Fibroblast of lung (primary cell): Measurements from ENCODE around the gene SPOCK1.

Source experiments
- EZH2 ChIP-seq: IDR thresholded peaks from 2 replicates; pipeline ENCODE4 v1.5.1; 2012; ENCODE audit warnings: low read length, control low read depth, mild to moderate bottlenecking; ENCODE audit errors: missing control alignments
- TF ChIP-seq, protein P1 (sequence below), 2 donors: IDR thresholded peaks in 1 of 2; conservative IDR thresholded peaks in 1 of 2; 1 replicate in 1 of 2; 2 replicates in 1 of 2; pipeline ENCODE4 v1.5.1; 2011 to 2012; ENCODE audit warnings: low read length in 2 of 2, control low read depth in 1 of 2, inconsistent platforms in 1 of 2, low read depth in 1 of 2, mild to moderate bottlenecking in 1 of 2

DNA sequence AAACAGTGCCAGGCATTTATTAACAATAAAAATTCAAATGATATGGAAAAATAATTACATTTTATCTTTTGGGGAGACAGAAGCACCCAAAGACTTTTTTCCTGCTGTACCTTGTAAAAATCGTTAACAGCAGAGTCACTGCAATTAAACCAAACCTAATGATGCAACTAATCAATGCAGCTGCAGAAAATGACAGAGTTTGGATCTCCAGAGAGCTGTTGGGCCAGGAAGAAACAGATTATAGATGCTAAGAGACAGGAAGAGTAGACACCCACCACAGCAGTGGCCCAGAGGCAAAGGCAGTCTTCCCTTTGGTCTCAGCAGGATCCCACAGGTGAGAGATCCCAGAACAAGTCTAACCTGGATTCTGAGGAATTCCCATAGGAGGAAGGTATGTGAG, 53.0 kb downstream of the SPOCK1 start:
- TF ChIP-seq, protein P1, sequence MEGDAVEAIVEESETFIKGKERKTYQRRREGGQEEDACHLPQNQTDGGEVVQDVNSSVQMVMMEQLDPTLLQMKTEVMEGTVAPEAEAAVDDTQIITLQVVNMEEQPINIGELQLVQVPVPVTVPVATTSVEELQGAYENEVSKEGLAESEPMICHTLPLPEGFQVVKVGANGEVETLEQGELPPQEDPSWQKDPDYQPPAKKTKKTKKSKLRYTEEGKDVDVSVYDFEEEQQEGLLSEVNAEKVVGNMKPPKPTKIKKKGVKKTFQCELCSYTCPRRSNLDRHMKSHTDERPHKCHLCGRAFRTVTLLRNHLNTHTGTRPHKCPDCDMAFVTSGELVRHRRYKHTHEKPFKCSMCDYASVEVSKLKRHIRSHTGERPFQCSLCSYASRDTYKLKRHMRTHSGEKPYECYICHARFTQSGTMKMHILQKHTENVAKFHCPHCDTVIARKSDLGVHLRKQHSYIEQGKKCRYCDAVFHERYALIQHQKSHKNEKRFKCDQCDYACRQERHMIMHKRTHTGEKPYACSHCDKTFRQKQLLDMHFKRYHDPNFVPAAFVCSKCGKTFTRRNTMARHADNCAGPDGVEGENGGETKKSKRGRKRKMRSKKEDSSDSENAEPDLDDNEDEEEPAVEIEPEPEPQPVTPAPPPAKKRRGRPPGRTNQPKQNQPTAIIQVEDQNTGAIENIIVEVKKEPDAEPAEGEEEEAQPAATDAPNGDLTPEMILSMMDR (conservative IDR thresholded peaks at IDR 0.05 in 1 of 2, IDR thresholded peaks at IDR 0.05 in 1 of 2; ENCODE audit: low read depth in 1 of 2, low read length in 2 of 2) = no peak
- no peak for TF ChIP-seq EZH2
